Endothelial cell of umbilical vein (primary cell): ENCODE results near the gene TRAPPC10. TPM values are rescaled to one million over a fixed set of nuclear protein-coding genes. Genes with fewer than 3 reads are reported as not detected.

Source experiments
- BruUV-seq: library from RNA; stranded (reverse); fragments of 400-500 nt; replicated peaks from 2 replicates; lab custom pipeline; 2021; lab: Mats Ljungman, UMichigan
- CTCF ChIA-PET: fragments of 300-600, 350-600 bp; sonication (Branson Sonifier 250); formaldehyde crosslinking; loops from one replicate; lab custom pipeline; 2021; ENCODE audit warnings: antibody characterized with exemption, inconsistent platforms; lab: Charles Lee
- POLR2A ChIA-PET: fragments of 300-600, 350-600 bp; sonication (Branson Sonifier 250); formaldehyde crosslinking; loops from one replicate; lab custom pipeline; 2021; ENCODE audit warnings: antibody characterized with exemption, inconsistent platforms; lab: Charles Lee
- DNase-seq: peaks from one replicate; pipeline ENCODE4 v3.0.0-alpha.2; 2011; ENCODE audit warnings: low read depth, low spot score
- FAIRE-seq: peaks from 2 replicates; lab custom pipeline; 2011; peaks lifted over from hg19 to GRCh38; lab: Jason Lieb, UNC
- H2AFZ ChIP-seq: 2 replicates; pipeline ENCODE4 v1.6.0; 2012; ENCODE audit warnings: low read depth, low read length, control low read depth, inconsistent platforms
- H3K27ac ChIP-seq: 2 replicates; pipeline ENCODE4 v1.5.1; 2011; ENCODE audit warnings: low read depth, mild to moderate bottlenecking, control low read depth, low read length, moderate library complexity; ENCODE audit not compliant: insufficient read depth
- H3K27me3 ChIP-seq, 2 experiments: 2 replicates each; pipeline versions ENCODE4 v1.6.0 to v1.6.1; 2011; ENCODE audit warnings: low read length in 2 of 2, mixed read lengths in 1 of 2; ENCODE audit not compliant: control insufficient read depth in 2 of 2, insufficient read depth in 2 of 2
- H3K36me3 ChIP-seq, 2 experiments: 2 replicates in 1 of 2; 3 replicates in 1 of 2; pipeline ENCODE4 v1.5.1; 2011; ENCODE audit warnings: low read length in 2 of 2, mild to moderate bottlenecking in 1 of 2, moderate library complexity in 1 of 2; ENCODE audit not compliant: control insufficient read depth in 2 of 2, insufficient read depth in 2 of 2; ENCODE audit errors: extremely low read depth in 1 of 2
- H3K4me1 ChIP-seq: 3 replicates; pipeline ENCODE4 v1.5.1; 2011; ENCODE audit warnings: mild to moderate bottlenecking, low read length; ENCODE audit not compliant: control insufficient read depth, insufficient read depth; ENCODE audit errors: extremely low read depth
- H3K4me2 ChIP-seq: 2 replicates; pipeline ENCODE4 v1.6.1; 2011; ENCODE audit warnings: low read length, control low read depth, mixed read lengths; ENCODE audit not compliant: insufficient read depth
- H3K4me3 ChIP-seq, 3 experiments: fragments of 200-600 bp in 1 of 3; sonication (generic), shearing (Covaris generic) in 1 of 3; replicated peaks in 1 of 3; 2 replicates each; pipeline ENCODE4 v1.5.1; 2011 to 2016; ENCODE audit warnings: control low read depth in 3 of 3, low read length in 3 of 3, mild to moderate bottlenecking in 2 of 3, inconsistent platforms in 1 of 3, low read depth in 1 of 3, moderate library complexity in 1 of 3; ENCODE audit not compliant: insufficient read depth in 1 of 3
- H3K79me2 ChIP-seq: 2 replicates; pipeline ENCODE4 v1.6.0; 2012; ENCODE audit warnings: low read length, inconsistent platforms; ENCODE audit not compliant: control insufficient read depth, insufficient read depth
- H3K9ac ChIP-seq: replicated peaks from 2 replicates; pipeline ENCODE3; 2011; ENCODE audit warnings: low read length, control low read depth; ENCODE audit not compliant: insufficient read depth; ENCODE audit errors: extremely low read depth
- H3K9me1 ChIP-seq: replicated peaks from 3 replicates; pipeline ENCODE4 v1.6.0; 2011; ENCODE audit warnings: mild to moderate bottlenecking, low read length; ENCODE audit not compliant: control insufficient read depth, insufficient read depth; ENCODE audit errors: extremely low read depth
- H3K9me3 ChIP-seq: replicated peaks from 2 replicates; pipeline ENCODE4 v1.5.1; 2012; ENCODE audit warnings: low read length, inconsistent platforms; ENCODE audit not compliant: control insufficient read depth, insufficient read depth
- H4K20me1 ChIP-seq: replicated peaks from 2 replicates; pipeline ENCODE3; 2011; ENCODE audit warnings: mild to moderate bottlenecking, low read length; ENCODE audit not compliant: control insufficient read depth, insufficient read depth; ENCODE audit errors: extremely low read depth
- CTCF ChIP-seq, 2 donors: IDR thresholded peaks; 1 replicate in 1 of 2; 2 replicates in 1 of 2; pipeline ENCODE4 v1.5.1; 2011; ENCODE audit warnings: low read length in 2 of 2, mild to moderate bottlenecking in 2 of 2, moderate library complexity in 2 of 2, control low read depth in 1 of 2, inconsistent platforms in 1 of 2, low read depth in 1 of 2; ENCODE audit not compliant: insufficient read depth in 1 of 2; ENCODE audit errors: extremely low read depth in 1 of 2
- GATA2 ChIP-seq: IDR thresholded peaks from 2 replicates; pipeline ENCODE4 v1.7.0; 2011; ENCODE audit warnings: low read depth, mild to moderate bottlenecking, moderate library complexity, mixed read lengths, low read length; ENCODE audit not compliant: insufficient read length, insufficient read depth
- JUN ChIP-seq: IDR thresholded peaks from 2 replicates; pipeline ENCODE4 v1.6.1; 2011; ENCODE audit warnings: borderline replicate concordance, low read depth; ENCODE audit not compliant: insufficient read length, insufficient read depth
- MYC ChIP-seq: IDR thresholded peaks from one replicate; pipeline ENCODE4 v1.6.1; 2011; ENCODE audit warnings: mild to moderate bottlenecking, low read depth, low read length
- POLR2A ChIP-seq: IDR thresholded peaks from 2 replicates; pipeline ENCODE4 v1.6.1; 2012; ENCODE audit warnings: low read depth, mild to moderate bottlenecking, control low read depth, low read length
- POLR2AphosphoS5 ChIP-seq: IDR thresholded peaks from 2 replicates; pipeline ENCODE4 v1.6.1; 2012; ENCODE audit warnings: low read depth, mild to moderate bottlenecking, control low read depth, low read length, moderate library complexity; ENCODE audit not compliant: insufficient read depth
- dilution Hi-C: fragments of 300-500 bp; cut with MboI; formaldehyde crosslinking; loops from one replicate; pipeline ENCODE4 v1.15.0; 2019; ENCODE audit warnings: low sequenced_read_pairs; ENCODE audit not compliant: extremely low pct_ligation_motif_present
- intact Hi-C: fragments of 100-400 bp; cut with micrococcal nuclease; formaldehyde crosslinking; loops from one replicate; pipeline ENCODE4 v1.10.0; 2022
- polyA plus RNA-seq, 4 experiments: library from polyadenylated mRNA; depleted of rRNA in 3 of 4; stranded (reverse) in 3 of 4; unstranded in 1 of 4; fragments of >200 nt; gene quantifications; 2 replicates each; pipeline versions ENCODE4 v1.2.1 to v1.2.3, GENCODE V29; 2011 to 2012; ENCODE audit warnings: missing spikeins in 1 of 4
- total RNA-seq: library from RNA; stranded (reverse); gene quantifications from 2 replicates; pipeline ENCODE4 v1.2.3, GENCODE V29; 2021

The TRAPPC10 gene
- total and polyA plus RNA-seq, 2 donors (not counting 3 experiments of a cell fraction or from before 2014, with no cell fraction given), result 21.5 to 33.6 TPM

- intact Hi-C loops (no loop called here), dilution Hi-C loops (no loop called here)
- H3K9me1 ChIP-seq, result no peaks in the 10 kb centered on the region
- no peak for DNase-seq
- H3K9me3 ChIP-seq, result no peaks in the 10 kb centered on the region
- no peaks in the 10 kb centered on the region for H3K27me3 ChIP-seq
- H3K4me1 ChIP-seq, result peaks cover 3% of the 10 kb centered on the region
- no peak overlapping the region for H3K4me2 ChIP-seq
- TF ChIP-seq MYC (no peak), POLR2A (no peak), POLR2AphosphoS5 (no peak), CTCF (IDR thresholded peaks at IDR 0.05; ENCODE audit: extremely low read depth in 1 of 2, insufficient read depth in 1 of 2, low read depth in 1 of 2, low read length in 2 of 2) (no peak), GATA2 (no peak), JUN (no peak)
- H3K4me3 ChIP-seq, result no peak overlapping the region
- no peak overlapping the region for H3K9ac ChIP-seq
- no peak overlapping the region for H2AFZ ChIP-seq
- ChIA-PET CTCF (no interaction called here), POLR2A (no interaction called here)
- no peaks in the 10 kb centered on the region for H3K36me3 ChIP-seq
- no TSS peak for BruUV-seq
- peaks cover 83% of the 10 kb centered on the region for H3K79me2 ChIP-seq
- H3K27ac ChIP-seq, result no peak overlapping the region
- H4K20me1 ChIP-seq, result peaks cover 5% of the 10 kb centered on the region
- FAIRE-seq, result no peak
These were observed 16.2 kb downstream of the TRAPPC10 start for GRCh38 chr21:44028287-44028659.
